Thyroid gland (tissue), 4 donors: ENCODE results near the gene BRD4.

Source experiments
- CTCF ChIP-seq, 6 experiments: fragments of 200-600 bp in 3 of 6; fragments of 450-650 bp in 3 of 6; sonication (generic) in 3 of 6; IDR thresholded peaks; one replicate each; pipeline ENCODE4 v1.5.1; 2016 to 2019; ENCODE audit warnings: antibody characterized with exemption in 6 of 6, mild to moderate bottlenecking in 2 of 6, inconsistent platforms in 1 of 6, moderate library complexity in 1 of 6
- POLR2A ChIP-seq, 2 donors: fragments of 450-650 bp; IDR thresholded peaks; one replicate each; pipeline ENCODE4 v1.6.1; 2017; ENCODE audit warnings: antibody characterized with exemption in 2 of 2, mild to moderate bottlenecking in 2 of 2, moderate library complexity in 1 of 2

DNA sequence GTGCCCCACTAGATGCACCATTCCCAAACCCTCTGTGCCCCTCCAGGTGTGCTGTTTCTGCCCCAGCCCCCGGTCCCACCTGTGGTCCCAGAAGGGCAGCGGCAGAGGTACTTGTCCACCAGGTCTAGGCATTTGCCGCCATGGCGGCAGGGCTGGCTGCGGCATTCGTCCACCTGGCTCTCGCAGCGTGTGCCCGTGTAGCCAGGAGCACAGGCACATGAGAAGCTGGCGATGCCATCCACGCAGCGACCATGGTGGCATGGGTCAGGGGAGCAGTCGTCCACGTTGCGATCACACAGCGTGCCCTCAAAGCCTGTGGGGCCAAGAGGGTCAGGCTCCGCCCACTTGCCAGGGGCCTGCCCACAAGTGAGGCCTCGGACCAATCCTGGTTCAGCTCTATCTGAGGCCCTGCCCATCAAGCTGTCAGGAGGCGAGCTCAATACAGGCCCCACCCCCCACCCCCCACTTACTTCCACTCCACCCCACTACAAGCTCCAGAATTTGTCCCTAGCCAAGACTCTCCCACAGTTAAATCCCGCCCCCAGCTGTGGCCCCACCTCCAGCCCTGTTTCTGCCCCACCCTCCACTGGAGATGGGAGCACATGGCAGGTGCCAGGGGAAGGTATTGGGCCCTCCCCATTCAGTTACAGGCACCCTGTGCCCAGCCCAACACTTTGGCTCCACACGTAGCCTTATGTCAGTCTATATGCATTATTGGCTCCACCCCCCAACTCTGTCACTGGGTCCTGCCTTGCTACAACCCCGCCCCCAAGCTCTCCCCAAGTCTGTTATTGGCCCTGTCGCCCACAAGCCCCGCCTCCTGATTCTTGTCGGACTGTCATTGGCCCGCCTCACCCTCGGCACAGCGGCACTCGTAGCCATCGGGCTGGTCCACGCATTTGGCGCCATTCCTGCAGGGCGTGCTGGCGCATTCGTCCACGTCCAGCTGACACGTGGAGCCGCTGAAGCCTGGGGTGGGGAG lies 145.0 kb downstream of the BRD4 start:
- TF ChIP-seq CTCF (IDR thresholded peaks at IDR 0.05) (no peak), POLR2A (IDR thresholded peaks at IDR 0.05) (no peak)
